Hepatocyte (in vitro differentiated cells): Measurements from ENCODE around the gene GAR1.

Experiments used
- EZH2 ChIP-seq: fragments of 200-600 bp; sonication (generic); IDR thresholded peaks from 2 replicates; pipeline ENCODE4 v1.6.1; 2016; ENCODE audit warnings: antibody characterized with exemption, mild to moderate bottlenecking, borderline replicate concordance
- EZH2phosphoT487 ChIP-seq: fragments of 200-600 bp; sonication (generic); IDR thresholded peaks from one replicate; pipeline ENCODE4 v1.6.1; 2018; ENCODE audit warnings: antibody characterized with exemption, mild to moderate bottlenecking, low read depth, moderate library complexity; ENCODE audit not compliant: unreplicated experiment, severe bottlenecking
- TF ChIP-seq, protein P1 (sequence below): fragments of 200-600 bp; sonication (generic); IDR thresholded peaks from 2 replicates; pipeline ENCODE4 v1.5.1; 2016; ENCODE audit warnings: antibody characterized with exemption, mild to moderate bottlenecking; ENCODE audit not compliant: poor library complexity

DNA sequence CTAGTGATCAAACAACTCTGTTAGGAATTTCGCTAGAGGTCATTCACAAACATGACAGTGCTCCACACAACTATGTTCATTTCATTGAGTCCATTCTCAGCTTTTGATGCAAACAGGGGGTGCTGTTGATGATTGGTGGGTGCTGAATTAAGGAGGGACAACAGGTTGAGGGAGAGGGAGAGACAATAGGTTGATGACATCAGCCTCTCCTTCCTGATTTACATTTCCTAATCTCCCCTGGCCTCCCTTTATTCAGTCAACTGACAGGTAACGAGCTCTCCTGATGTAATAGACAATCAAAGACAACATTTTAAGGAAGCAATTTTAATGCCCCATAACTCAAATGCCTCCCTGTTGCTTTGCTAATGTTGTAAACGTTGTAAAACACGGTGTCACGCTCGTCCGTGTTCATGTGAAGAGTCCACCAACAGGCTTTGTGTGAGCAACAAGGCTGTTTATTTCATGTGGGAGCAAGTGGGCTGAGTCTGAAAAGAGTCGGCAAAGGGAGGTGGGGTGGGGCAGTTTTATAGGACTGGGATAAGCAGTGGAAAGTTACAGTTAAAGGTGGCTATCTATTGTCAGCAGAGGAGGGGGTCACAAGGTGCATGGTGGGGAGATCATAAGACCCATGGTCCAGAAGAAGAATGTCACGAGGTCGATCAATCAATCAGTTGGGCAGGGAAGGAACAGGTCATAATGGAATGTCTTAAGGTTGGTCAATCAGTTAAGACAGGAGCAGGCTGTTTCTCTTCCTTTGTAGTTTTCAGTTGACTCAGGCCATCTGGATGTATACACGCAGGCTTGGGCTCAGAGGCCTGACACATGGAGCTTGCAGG lies 4.8 kb upstream of the GAR1 start:
- TF ChIP-seq, protein P1, sequence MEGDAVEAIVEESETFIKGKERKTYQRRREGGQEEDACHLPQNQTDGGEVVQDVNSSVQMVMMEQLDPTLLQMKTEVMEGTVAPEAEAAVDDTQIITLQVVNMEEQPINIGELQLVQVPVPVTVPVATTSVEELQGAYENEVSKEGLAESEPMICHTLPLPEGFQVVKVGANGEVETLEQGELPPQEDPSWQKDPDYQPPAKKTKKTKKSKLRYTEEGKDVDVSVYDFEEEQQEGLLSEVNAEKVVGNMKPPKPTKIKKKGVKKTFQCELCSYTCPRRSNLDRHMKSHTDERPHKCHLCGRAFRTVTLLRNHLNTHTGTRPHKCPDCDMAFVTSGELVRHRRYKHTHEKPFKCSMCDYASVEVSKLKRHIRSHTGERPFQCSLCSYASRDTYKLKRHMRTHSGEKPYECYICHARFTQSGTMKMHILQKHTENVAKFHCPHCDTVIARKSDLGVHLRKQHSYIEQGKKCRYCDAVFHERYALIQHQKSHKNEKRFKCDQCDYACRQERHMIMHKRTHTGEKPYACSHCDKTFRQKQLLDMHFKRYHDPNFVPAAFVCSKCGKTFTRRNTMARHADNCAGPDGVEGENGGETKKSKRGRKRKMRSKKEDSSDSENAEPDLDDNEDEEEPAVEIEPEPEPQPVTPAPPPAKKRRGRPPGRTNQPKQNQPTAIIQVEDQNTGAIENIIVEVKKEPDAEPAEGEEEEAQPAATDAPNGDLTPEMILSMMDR: no peak
- TF ChIP-seq EZH2: no peak
- TF ChIP-seq EZH2phosphoT487: no peak
